ENCODE results near the gene ADPRS. TPM values are rescaled to one million over a fixed set of nuclear protein-coding genes. Genes with fewer than 3 reads are reported as not detected.

ADPRS gene
- total RNA-seq, 1 experiment from 2014 or later = 27.8 TPM

- Mint-ChIP-seq H3K36me3 (ENCODE audit: insufficient read depth in 1 of 3, low read depth in 3 of 3) (no peaks in the 10 kb centered on the region), H3K27ac (no peak overlapping the region), H3K4me3 (no peak overlapping the region), H3K9me3 (no peaks in the 10 kb centered on the region), H3K27me3 (ENCODE audit: low read depth) (peaks cover 14% of the 10 kb centered on the region), H3K4me1 (peaks cover 9% of the 10 kb centered on the region in 2 experiments; a peak in 3 of 4 replicates)
- Histone ChIP-seq H2BK20ac (ENCODE audit: low read depth, low read length, poor library complexity, severe bottlenecking) (no peak overlapping the region), H2AK5ac (ENCODE audit: insufficient read length, low read length) (no peak overlapping the region), H3K14ac (ENCODE audit: insufficient read depth, low read length) (no peak overlapping the region), H2BK5ac (ENCODE audit: insufficient read length, low read length) (no peak overlapping the region), H3K79me2 (ENCODE audit: insufficient read depth, low read length) (no peaks in the 10 kb centered on the region), H3K9ac (ENCODE audit: extremely low read depth, insufficient read length, low read length) (no peak overlapping the region), H3K4me1 (ENCODE audit: insufficient read depth, low read length) (no peaks in the 10 kb centered on the region), H3K56ac (ENCODE audit: insufficient read length, low read depth, low read length) (no peak overlapping the region), H3K27me3 (ENCODE audit: insufficient read depth, low read length) (no peaks in the 10 kb centered on the region), H3K23me2 (ENCODE audit: insufficient read length, low read depth, low read length, poor library complexity, severe bottlenecking) (peaks cover 8% of the 10 kb centered on the region), H3K9me3 (ENCODE audit: control insufficient read depth, low read depth, low read length) (no peaks in the 10 kb centered on the region), H2BK15ac (ENCODE audit: low read depth, low read length) (no peak overlapping the region), H2BK12ac (ENCODE audit: insufficient read length, low read depth, low read length) (no peak overlapping the region), H4K20me1 (ENCODE audit: control insufficient read depth, insufficient read depth, insufficient read length) (no peaks in the 10 kb centered on the region), H3K27ac (ENCODE audit: insufficient read length, low read depth, low read length) (no peak overlapping the region), H2BK120ac (ENCODE audit: low read depth, low read length, poor library complexity, severe bottlenecking) (no peak overlapping the region), H3K79me1 (ENCODE audit: insufficient read depth, low read depth, low read length, poor library complexity, severe bottlenecking) (no peaks in the 10 kb centered on the region), H4K91ac (ENCODE audit: insufficient read length, low read depth, low read length) (no peak overlapping the region), H3T11ph (ENCODE audit: low read length) (no peak overlapping the region), H2AFZ (ENCODE audit: low read length) (no peak overlapping the region), H4K5ac (ENCODE audit: insufficient read length, low read depth, low read length) (no peak overlapping the region), H4K8ac (replicated peaks; ENCODE audit: insufficient read length, low read depth, low read length) (no peak overlapping the region), H3K23ac (ENCODE audit: insufficient read length, low read depth, low read length) (no peak overlapping the region), H3K4ac (ENCODE audit: low read depth, low read length) (no peak overlapping the region), H3K18ac (ENCODE audit: insufficient read length, low read depth, low read length) (no peak overlapping the region), H3K4me2 (ENCODE audit: insufficient read depth, insufficient read length, low read length) (no peak overlapping the region)
- no CpG with 5 or more reads among the region's 6 CpGs for WGBS (ENCODE audit: extremely low coverage, insufficient read length, low lambda C conversion rate)
- no peak for DNase-seq
- TF ChIP-seq CTCF (conservative IDR thresholded peaks at IDR 0.05) = no peak
Measured at GRCh38 chr1:36080801-36081200, 7.9 kb upstream of the ADPRS start.
